Glomerular endothelial cell (primary cell): ENCODE results near the gene FRG1. TPM values are rescaled to one million over a fixed set of nuclear protein-coding genes. Genes with fewer than 3 reads are reported as not detected.
"Not testable (repeated sequence)": the region's sequence is repeated elsewhere in the genome, so short reads cannot be mapped to it uniquely, and the experiment has no call there.

Source experiments
- DNase-seq: peaks from one replicate; pipeline ENCODE4 v3.0.0-alpha.2; 2011; ENCODE audit warnings: low read depth, low spot score; ENCODE audit errors: extremely low read depth
- total RNA-seq: library from RNA; depleted of rRNA; stranded (reverse); fragments of >200 nt; gene quantifications from 2 replicates; pipeline ENCODE4 v1.2.3, GENCODE V29; 2015

Gene FRG1
- total RNA-seq, 1 donor from 2014 or later = 32.9 TPM

DNA sequence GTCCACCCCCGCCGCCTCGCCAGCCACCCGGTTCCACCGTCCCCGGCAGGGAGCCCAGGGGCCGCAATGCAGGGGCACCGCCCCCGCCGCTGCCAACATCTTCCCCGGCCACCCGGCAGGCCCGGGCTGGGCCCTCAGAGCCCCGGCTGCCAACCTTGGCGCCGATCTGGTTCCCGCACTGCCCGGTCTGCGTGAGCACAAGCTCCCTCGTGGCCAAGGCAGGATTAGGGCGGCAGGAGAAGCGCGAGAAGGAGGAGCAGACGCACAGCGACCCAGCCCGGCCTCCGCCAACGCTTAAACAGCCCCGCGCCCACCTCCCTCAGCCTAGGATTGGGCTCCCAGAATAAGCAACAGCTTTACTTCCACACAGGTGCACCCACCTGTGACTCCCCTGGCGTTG is 44.0 kb downstream of the FRG1 start:
- DNase-seq = not testable (repeated sequence)

DNA sequence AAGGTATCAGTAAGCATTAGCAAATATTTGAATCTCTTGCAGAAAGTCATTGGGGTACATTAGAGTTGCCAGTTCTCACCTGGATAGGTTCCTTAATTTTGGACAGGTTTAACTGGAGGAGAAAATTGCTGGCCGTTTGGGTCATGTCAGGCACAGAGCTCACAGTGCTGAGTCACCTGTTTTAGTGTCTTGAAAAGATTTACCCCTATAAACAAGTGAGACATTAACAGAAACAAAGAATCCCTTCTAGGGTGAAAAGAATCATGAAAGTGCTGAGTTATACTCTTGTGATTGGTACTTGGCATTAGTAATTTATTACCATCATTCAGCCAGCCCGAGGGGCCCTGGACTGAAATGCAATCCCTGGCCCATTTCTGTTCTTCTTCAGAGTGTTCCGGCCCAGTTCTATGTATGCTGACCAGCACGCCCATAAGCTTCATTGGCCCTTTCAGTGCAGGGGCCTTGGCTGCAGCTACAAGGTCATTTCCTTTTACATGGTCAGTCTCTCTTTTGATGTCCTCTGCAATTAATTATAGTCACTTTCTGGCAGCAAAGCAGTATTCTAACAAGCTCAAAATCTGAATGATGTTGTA is 45.1 kb downstream of the FRG1 start:
- not testable (repeated sequence) for DNase-seq

DNA sequence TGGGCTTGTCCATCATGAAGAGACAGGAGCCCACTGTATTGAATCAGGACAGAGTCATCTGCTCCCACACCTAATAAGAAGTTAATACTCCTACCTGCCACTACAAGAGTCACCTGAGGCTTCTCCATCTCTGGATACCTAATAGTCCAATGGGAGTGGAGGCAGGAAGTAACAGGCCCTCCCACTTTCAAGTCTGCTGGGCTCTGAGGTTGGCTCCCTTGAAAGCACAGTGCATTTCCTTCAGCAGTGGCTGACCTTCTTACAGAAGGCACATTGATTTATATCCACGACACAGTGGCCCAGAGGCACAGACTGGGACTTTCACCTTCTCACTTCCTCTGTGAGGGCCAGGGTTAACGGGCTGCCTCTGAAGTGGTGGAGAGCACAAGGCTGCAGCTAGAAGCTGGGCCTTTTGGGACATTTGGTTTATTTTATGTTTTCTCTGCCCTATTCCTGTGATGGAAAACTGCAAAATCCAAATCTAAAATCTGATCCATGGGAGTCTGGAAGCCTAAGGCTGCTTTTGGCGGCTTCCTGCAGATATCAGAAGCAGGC is 48.3 kb downstream of the FRG1 start:
- DNase-seq = no peak

DNA sequence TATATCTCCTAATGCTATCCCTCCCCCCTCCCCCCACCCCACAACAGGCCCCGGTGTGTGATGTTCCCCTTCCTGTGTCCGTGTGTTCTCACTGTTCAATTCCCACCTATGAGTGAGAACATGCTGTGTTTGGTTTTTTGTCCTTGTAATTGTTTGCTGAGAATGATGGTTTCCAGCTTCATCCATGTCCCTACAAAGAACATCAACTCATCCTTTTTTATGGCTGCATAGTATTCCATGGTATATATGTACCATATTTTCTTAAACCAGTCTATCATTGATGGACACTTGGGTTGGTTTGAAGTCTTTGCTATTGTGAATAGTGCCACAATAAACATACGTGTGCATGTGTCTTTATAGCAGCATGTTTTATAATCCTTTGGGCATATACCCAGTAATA is 49.3 kb downstream of the FRG1 start:
- not testable (repeated sequence) for DNase-seq

Other genes starting within 250 kb of the FRG1 start
- not detected in 2 replicates for gene FRG2, start 86.4 kb downstream of the FRG1 start, total RNA-seq
- not detected in 2 replicates for gene DBET, start 123.6 kb downstream of the FRG1 start, total RNA-seq
- gene DUX4, start 232.9 kb downstream of the FRG1 start, total RNA-seq = not detected in 2 replicates